GM23338 (cell line): ENCODE results near the gene KLHDC7A. TPM values are rescaled to one million over a fixed set of nuclear protein-coding genes. Genes with fewer than 3 reads are reported as not detected.

Experiments used
- ATAC-seq: fragments of 200-7000 bp; cut with Tn5 transposase; 3 replicates; pipeline ENCODE4 v1.9.1; 2020
- DNase-seq: peaks from one replicate; pipeline ENCODE4 v3.0.0-alpha.2; 2015; ENCODE audit warnings: low spot score
- H2AFZ ChIP-seq: fragments of 200-600 bp; sonication (generic); 2 replicates; pipeline ENCODE4 v1.8.0; 2016; ENCODE audit warnings: antibody characterized with exemption, mild to moderate bottlenecking, moderate library complexity
- H3F3A ChIP-seq: fragments of 200-600 bp; sonication (generic); replicated peaks from 2 replicates; pipeline ENCODE4 v1.8.0; 2017; ENCODE audit warnings: antibody characterized with exemption, mixed run types, low read depth
- H3K27ac ChIP-seq: fragments of 200-600 bp; sonication (generic); 2 replicates; pipeline ENCODE4 v1.6.1; 2016; ENCODE audit warnings: low read depth
- H3K27me3 ChIP-seq: fragments of 200-600 bp; sonication (generic); 2 replicates; pipeline ENCODE4 v1.8.0; 2016; ENCODE audit warnings: mild to moderate bottlenecking, mixed run types, moderate library complexity; ENCODE audit not compliant: insufficient read depth
- H3K36me3 ChIP-seq: fragments of 200-600 bp; sonication (generic); 2 replicates; pipeline ENCODE4 v1.8.0; 2016; ENCODE audit warnings: mild to moderate bottlenecking; ENCODE audit not compliant: insufficient read depth
- H3K4me1 ChIP-seq: fragments of 200-600 bp; sonication (generic); 2 replicates; pipeline ENCODE4 v1.8.0; 2016; ENCODE audit warnings: mild to moderate bottlenecking, moderate library complexity; ENCODE audit not compliant: insufficient read depth
- H3K4me2 ChIP-seq: fragments of 200-600 bp; sonication (generic); 2 replicates; pipeline ENCODE4 v1.7.1; 2017; ENCODE audit warnings: mixed run types
- H3K4me3 ChIP-seq: fragments of 200-600 bp; sonication (generic); 2 replicates; pipeline ENCODE4 v1.6.1; 2016; ENCODE audit warnings: mixed run types
- H3K79me2 ChIP-seq: fragments of 200-600 bp; sonication (generic); replicated peaks from 2 replicates; pipeline ENCODE4 v1.8.0; 2017; ENCODE audit warnings: mild to moderate bottlenecking; ENCODE audit not compliant: insufficient read depth
- H3K9me2 ChIP-seq: fragments of 200-600 bp; sonication (generic); 2 replicates; pipeline ENCODE4 v1.8.0; 2017; ENCODE audit not compliant: insufficient read depth
- H4K20me1 ChIP-seq: fragments of 200-600 bp; sonication (generic); replicated peaks from 2 replicates; pipeline ENCODE4 v1.8.0; 2017; ENCODE audit warnings: mild to moderate bottlenecking; ENCODE audit not compliant: insufficient read depth
- H3K27ac Mint-ChIP-seq: 2 replicates; pipeline ENCODE4 v1.8.0; 2020; ENCODE audit warnings: inconsistent platforms, mild to moderate bottlenecking, moderate library complexity, mixed read lengths
- H3K27me3 Mint-ChIP-seq: 3 replicates; pipeline ENCODE4 v1.8.0; 2022; ENCODE audit warnings: low read depth, mild to moderate bottlenecking, moderate library complexity, mixed read lengths, inconsistent platforms; ENCODE audit not compliant: insufficient read depth, poor library complexity
- H3K36me3 Mint-ChIP-seq: 3 replicates; pipeline ENCODE4 v1.8.0; 2021; ENCODE audit warnings: low read depth, mild to moderate bottlenecking, inconsistent platforms, moderate library complexity, mixed read lengths
- H3K4me1 Mint-ChIP-seq: 3 replicates; pipeline ENCODE4 v1.8.0; 2020; ENCODE audit warnings: mild to moderate bottlenecking, inconsistent platforms, mixed read lengths
- H3K4me3 Mint-ChIP-seq: 3 replicates; pipeline ENCODE4 v1.8.0; 2021; ENCODE audit warnings: moderate library complexity, mild to moderate bottlenecking, inconsistent platforms, mixed read lengths
- H3K9me3 Mint-ChIP-seq: 3 replicates; pipeline ENCODE4 v1.8.0; 2020; ENCODE audit warnings: moderate library complexity, mild to moderate bottlenecking, inconsistent platforms, mixed read lengths
- CREB1 ChIP-seq: fragments of 250-450 bp; sonication (Bioruptor Pico); IDR thresholded peaks from 2 replicates; pipeline ENCODE4 v1.5.0; 2020; ENCODE audit warnings: low read depth, mild to moderate bottlenecking, moderate library complexity
- EZH2 ChIP-seq: fragments of 200-600 bp; sonication (generic); IDR thresholded peaks from one replicate; pipeline ENCODE4 v1.8.0; 2017; ENCODE audit warnings: antibody characterized with exemption, mild to moderate bottlenecking, low read depth; ENCODE audit not compliant: unreplicated experiment
- EZH2phosphoT487 ChIP-seq: fragments of 200-600 bp; sonication (generic); IDR thresholded peaks from one replicate; pipeline ENCODE4 v1.8.1; 2018; ENCODE audit warnings: antibody characterized with exemption; ENCODE audit not compliant: unreplicated experiment
- JUNB ChIP-seq: IDR thresholded peaks from one replicate; pipeline ENCODE4 v1.6.1; 2016; ENCODE audit warnings: antibody characterized with exemption; ENCODE audit not compliant: unreplicated experiment
- NANOG ChIP-seq: IDR thresholded peaks from 2 replicates; pipeline ENCODE4 v1.6.1; 2016; ENCODE audit warnings: antibody characterized with exemption, borderline replicate concordance
- POLR2AphosphoS5 ChIP-seq: IDR thresholded peaks from 2 replicates; pipeline ENCODE4 v1.6.1; 2016; ENCODE audit warnings: antibody characterized with exemption, low read depth
- STAT1 ChIP-seq: IDR thresholded peaks from one replicate; pipeline ENCODE4 v1.6.1; 2016; ENCODE audit warnings: antibody characterized with exemption; ENCODE audit not compliant: unreplicated experiment
- ZNF114 ChIP-seq: fragments of 250-450 bp; sonication (Bioruptor Pico); IDR thresholded peaks from 2 replicates; pipeline ENCODE4 v1.5.0; 2020; ENCODE audit warnings: mild to moderate bottlenecking, moderate library complexity
- ZNF331 ChIP-seq: fragments of 250-450 bp; sonication (Bioruptor Pico); IDR thresholded peaks from 2 replicates; pipeline ENCODE4 v1.5.0; 2020; ENCODE audit warnings: low read depth, mild to moderate bottlenecking, moderate library complexity
- polyA plus RNA-seq: library from polyadenylated mRNA; unstranded; fragments of >200 nt; fragmentation: Nextera tagmentation; extraction: Ambion mirVana; gene quantifications from 2 replicates; pipeline ENCODE4 v1.2.1, GENCODE V29; 2016
- total RNA-seq: library from RNA; depleted of rRNA; stranded (reverse); fragments of >200 nt; shearing (Covaris generic); gene quantifications from 2 replicates; pipeline ENCODE4 v1.2.3, GENCODE V29; 2014
- TF ChIP-seq, protein P1 (sequence below): fragments of 250-450 bp; sonication (Bioruptor Pico); IDR thresholded peaks from 2 replicates; pipeline ENCODE4 v1.5.0; 2020; ENCODE audit warnings: mild to moderate bottlenecking, moderate library complexity
- TF ChIP-seq, protein P2 (sequence below), 2 experiments: fragments of 200-600 bp in 1 of 2; sonication (generic) in 1 of 2; conservative IDR thresholded peaks; 2 replicates each; pipeline versions ENCODE4 v1.5.1 to v1.6.1; 2016 to 2017; ENCODE audit warnings: antibody characterized with exemption in 2 of 2, low read depth in 2 of 2, mild to moderate bottlenecking in 2 of 2, moderate library complexity in 1 of 2
- TF ChIP-seq, protein P3 (sequence below): IDR thresholded peaks from one replicate; pipeline ENCODE4 v1.6.1; 2018; ENCODE audit warnings: antibody characterized with exemption; ENCODE audit not compliant: unreplicated experiment
- TF ChIP-seq, protein P4 (sequence below): IDR thresholded peaks from 2 replicates; pipeline ENCODE4 v1.6.1; 2016; ENCODE audit warnings: antibody characterized with exemption

KLHDC7A gene
- total and polyA plus RNA-seq, 2 experiments from 2014 or later: 4.5 to 22.4 TPM

DNA sequence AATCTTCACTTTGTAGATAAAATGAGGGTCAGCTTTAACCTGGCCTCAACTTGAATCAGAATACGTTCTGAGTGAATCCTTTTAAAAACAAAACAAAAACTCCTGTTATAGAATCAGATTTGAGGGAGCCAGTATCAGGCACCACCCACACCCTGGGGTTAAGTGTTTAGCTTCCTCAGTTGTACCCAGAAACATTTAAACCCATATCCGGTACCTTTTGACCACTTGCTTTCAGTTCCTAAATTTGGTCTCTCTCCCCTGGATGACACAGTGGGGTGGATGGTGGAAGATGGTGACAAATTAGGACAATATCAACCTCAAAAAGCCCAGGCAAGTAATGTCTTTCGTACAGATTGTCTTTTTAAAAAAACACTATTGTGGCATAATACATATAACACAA is 10.4 kb downstream of the KLHDC7A start (continued):
- TF ChIP-seq, protein P1, sequence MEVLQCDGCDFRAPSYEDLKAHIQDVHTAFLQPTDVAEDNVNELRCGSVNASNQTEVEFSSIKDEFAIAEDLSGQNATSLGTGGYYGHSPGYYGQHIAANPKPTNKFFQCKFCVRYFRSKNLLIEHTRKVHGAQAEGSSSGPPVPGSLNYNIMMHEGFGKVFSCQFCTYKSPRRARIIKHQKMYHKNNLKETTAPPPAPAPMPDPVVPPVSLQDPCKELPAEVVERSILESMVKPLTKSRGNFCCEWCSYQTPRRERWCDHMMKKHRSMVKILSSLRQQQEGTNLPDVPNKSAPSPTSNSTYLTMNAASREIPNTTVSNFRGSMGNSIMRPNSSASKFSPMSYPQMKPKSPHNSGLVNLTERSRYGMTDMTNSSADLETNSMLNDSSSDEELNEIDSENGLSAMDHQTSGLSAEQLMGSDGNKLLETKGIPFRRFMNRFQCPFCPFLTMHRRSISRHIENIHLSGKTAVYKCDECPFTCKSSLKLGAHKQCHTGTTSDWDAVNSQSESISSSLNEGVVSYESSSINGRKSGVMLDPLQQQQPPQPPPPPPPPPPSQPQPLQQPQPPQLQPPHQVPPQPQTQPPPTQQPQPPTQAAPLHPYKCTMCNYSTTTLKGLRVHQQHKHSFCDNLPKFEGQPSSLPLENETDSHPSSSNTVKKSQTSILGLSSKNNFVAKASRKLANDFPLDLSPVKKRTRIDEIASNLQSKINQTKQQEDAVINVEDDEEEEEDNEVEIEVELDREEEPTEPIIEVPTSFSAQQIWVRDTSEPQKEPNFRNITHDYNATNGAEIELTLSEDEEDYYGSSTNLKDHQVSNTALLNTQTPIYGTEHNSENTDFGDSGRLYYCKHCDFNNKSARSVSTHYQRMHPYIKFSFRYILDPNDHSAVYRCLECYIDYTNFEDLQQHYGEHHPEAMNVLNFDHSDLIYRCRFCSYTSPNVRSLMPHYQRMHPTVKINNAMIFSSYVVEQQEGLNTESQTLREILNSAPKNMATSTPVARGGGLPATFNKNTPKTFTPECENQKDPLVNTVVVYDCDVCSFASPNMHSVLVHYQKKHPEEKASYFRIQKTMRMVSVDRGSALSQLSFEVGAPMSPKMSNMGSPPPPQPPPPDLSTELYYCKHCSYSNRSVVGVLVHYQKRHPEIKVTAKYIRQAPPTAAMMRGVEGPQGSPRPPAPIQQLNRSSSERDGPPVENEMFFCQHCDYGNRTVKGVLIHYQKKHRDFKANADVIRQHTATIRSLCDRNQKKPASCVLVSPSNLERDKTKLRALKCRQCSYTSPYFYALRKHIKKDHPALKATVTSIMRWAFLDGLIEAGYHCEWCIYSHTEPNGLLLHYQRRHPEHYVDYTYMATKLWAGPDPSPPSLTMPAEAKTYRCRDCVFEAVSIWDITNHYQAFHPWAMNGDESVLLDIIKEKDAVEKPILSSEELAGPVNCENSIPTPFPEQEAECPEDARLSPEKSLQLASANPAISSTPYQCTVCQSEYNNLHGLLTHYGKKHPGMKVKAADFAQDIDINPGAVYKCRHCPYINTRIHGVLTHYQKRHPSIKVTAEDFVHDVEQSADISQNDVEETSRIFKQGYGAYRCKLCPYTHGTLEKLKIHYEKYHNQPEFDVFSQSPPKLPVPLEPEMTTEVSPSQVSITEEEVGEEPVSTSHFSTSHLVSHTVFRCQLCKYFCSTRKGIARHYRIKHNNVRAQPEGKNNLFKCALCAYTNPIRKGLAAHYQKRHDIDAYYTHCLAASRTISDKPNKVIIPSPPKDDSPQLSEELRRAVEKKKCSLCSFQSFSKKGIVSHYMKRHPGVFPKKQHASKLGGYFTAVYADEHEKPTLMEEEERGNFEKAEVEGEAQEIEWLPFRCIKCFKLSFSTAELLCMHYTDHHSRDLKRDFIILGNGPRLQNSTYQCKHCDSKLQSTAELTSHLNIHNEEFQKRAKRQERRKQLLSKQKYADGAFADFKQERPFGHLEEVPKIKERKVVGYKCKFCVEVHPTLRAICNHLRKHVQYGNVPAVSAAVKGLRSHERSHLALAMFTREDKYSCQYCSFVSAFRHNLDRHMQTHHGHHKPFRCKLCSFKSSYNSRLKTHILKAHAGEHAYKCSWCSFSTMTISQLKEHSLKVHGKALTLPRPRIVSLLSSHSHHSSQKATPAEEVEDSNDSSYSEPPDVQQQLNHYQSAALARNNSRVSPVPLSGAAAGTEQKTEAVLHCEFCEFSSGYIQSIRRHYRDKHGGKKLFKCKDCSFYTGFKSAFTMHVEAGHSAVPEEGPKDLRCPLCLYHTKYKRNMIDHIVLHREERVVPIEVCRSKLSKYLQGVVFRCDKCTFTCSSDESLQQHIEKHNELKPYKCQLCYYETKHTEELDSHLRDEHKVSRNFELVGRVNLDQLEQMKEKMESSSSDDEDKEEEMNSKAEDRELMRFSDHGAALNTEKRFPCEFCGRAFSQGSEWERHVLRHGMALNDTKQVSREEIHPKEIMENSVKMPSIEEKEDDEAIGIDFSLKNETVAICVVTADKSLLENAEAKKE (CRISPR knock-in tag): no peak
- TF ChIP-seq, protein P2, sequence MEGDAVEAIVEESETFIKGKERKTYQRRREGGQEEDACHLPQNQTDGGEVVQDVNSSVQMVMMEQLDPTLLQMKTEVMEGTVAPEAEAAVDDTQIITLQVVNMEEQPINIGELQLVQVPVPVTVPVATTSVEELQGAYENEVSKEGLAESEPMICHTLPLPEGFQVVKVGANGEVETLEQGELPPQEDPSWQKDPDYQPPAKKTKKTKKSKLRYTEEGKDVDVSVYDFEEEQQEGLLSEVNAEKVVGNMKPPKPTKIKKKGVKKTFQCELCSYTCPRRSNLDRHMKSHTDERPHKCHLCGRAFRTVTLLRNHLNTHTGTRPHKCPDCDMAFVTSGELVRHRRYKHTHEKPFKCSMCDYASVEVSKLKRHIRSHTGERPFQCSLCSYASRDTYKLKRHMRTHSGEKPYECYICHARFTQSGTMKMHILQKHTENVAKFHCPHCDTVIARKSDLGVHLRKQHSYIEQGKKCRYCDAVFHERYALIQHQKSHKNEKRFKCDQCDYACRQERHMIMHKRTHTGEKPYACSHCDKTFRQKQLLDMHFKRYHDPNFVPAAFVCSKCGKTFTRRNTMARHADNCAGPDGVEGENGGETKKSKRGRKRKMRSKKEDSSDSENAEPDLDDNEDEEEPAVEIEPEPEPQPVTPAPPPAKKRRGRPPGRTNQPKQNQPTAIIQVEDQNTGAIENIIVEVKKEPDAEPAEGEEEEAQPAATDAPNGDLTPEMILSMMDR (conservative IDR thresholded peaks at IDR 0.05; ENCODE audit: low read depth in 2 of 2): no peak
- TF ChIP-seq POLR2AphosphoS5 (no peak), STAT1 (no peak)

DNA sequence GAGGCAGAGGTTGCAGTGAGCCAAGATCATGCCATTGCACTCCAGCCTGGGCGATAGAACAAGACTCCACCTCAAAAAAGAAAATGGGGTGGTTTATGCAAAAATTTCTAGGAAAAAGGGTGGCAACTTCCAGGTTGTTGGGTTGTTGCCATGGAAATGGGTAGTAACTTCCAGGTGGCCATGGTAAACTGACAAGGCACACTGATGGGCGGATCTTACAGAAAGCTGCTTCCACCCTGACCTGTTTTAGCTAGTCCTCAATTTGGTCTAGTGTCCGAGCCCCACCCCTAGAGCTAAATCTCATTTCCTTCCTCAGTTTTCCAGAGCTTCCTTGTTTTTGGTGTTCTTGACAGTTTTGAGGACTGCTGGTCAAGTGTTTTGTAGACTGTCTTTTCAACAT is 13.6 kb downstream of the KLHDC7A start:
- Histone ChIP-seq H3F3A (no peaks in the 10 kb centered on the region), H4K20me1 (no peaks in the 10 kb centered on the region), H2AFZ (no peak overlapping the region), H3K4me1 (no peaks in the 10 kb centered on the region), H3K4me3 (no peak overlapping the region), H3K27me3 (no peaks in the 10 kb centered on the region), H3K36me3 (no peaks in the 10 kb centered on the region), H3K4me2 (no peak overlapping the region), H3K79me2 (no peaks in the 10 kb centered on the region), H3K9me2 (0 out of 2 replicates have a peak, but pooled peaks cover 3% of the 10 kb centered on the region), H3K27ac (no peak overlapping the region)
- Mint-ChIP-seq H3K27me3 (no peaks in the 10 kb centered on the region), H3K9me3 (peaks cover 29% of the 10 kb centered on the region), H3K27ac (no peak overlapping the region), H3K36me3 (peaks cover 12% of the 10 kb centered on the region), H3K4me1 (no peaks in the 10 kb centered on the region), H3K4me3 (no peak overlapping the region)
- DNase-seq: no peak
- no peak for ATAC-seq
- TF ChIP-seq, protein P3, sequence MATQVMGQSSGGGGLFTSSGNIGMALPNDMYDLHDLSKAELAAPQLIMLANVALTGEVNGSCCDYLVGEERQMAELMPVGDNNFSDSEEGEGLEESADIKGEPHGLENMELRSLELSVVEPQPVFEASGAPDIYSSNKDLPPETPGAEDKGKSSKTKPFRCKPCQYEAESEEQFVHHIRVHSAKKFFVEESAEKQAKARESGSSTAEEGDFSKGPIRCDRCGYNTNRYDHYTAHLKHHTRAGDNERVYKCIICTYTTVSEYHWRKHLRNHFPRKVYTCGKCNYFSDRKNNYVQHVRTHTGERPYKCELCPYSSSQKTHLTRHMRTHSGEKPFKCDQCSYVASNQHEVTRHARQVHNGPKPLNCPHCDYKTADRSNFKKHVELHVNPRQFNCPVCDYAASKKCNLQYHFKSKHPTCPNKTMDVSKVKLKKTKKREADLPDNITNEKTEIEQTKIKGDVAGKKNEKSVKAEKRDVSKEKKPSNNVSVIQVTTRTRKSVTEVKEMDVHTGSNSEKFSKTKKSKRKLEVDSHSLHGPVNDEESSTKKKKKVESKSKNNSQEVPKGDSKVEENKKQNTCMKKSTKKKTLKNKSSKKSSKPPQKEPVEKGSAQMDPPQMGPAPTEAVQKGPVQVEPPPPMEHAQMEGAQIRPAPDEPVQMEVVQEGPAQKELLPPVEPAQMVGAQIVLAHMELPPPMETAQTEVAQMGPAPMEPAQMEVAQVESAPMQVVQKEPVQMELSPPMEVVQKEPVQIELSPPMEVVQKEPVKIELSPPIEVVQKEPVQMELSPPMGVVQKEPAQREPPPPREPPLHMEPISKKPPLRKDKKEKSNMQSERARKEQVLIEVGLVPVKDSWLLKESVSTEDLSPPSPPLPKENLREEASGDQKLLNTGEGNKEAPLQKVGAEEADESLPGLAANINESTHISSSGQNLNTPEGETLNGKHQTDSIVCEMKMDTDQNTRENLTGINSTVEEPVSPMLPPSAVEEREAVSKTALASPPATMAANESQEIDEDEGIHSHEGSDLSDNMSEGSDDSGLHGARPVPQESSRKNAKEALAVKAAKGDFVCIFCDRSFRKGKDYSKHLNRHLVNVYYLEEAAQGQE: no peak
- TF ChIP-seq STAT1 (no peak), JUNB (no peak), CREB1 (no peak), EZH2 (no peak), ZNF114 (CRISPR knock-in tag) (no peak), EZH2phosphoT487 (no peak), ZNF331 (CRISPR knock-in tag) (no peak), NANOG (no peak)
- TF ChIP-seq, protein P4, sequence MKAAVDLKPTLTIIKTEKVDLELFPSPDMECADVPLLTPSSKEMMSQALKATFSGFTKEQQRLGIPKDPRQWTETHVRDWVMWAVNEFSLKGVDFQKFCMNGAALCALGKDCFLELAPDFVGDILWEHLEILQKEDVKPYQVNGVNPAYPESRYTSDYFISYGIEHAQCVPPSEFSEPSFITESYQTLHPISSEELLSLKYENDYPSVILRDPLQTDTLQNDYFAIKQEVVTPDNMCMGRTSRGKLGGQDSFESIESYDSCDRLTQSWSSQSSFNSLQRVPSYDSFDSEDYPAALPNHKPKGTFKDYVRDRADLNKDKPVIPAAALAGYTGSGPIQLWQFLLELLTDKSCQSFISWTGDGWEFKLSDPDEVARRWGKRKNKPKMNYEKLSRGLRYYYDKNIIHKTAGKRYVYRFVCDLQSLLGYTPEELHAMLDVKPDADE: no peak
